NB4 (cell line): ENCODE data around the gene MAGI1.

ENCODE experiments used
- DNase-seq: peaks from one replicate; pipeline ENCODE4 v3.0.0; 2010; ENCODE audit warnings: low read depth
- H3K4me3 ChIP-seq: one replicate; pipeline ENCODE4 v1.5.1; 2011; ENCODE audit warnings: mild to moderate bottlenecking, low read depth, low read length, moderate library complexity
- MYC ChIP-seq: IDR thresholded peaks from 2 replicates; pipeline ENCODE4 v1.6.1; 2011; ENCODE audit warnings: low read depth, low read length
- POLR2A ChIP-seq: IDR thresholded peaks from 2 replicates; pipeline ENCODE4 v1.6.1; 2011; ENCODE audit warnings: mild to moderate bottlenecking; ENCODE audit not compliant: insufficient read length; ENCODE audit errors: extremely low read depth
- TF ChIP-seq, protein P1 (sequence below): IDR thresholded peaks from one replicate; pipeline ENCODE4 v1.5.1; 2012; ENCODE audit warnings: low read depth, low read length
- TF ChIP-seq, protein P2 (sequence below): IDR thresholded peaks from 2 replicates; pipeline ENCODE4 v1.6.1; 2011; ENCODE audit warnings: low read depth, low read length

The MAGI1 gene

DNA sequence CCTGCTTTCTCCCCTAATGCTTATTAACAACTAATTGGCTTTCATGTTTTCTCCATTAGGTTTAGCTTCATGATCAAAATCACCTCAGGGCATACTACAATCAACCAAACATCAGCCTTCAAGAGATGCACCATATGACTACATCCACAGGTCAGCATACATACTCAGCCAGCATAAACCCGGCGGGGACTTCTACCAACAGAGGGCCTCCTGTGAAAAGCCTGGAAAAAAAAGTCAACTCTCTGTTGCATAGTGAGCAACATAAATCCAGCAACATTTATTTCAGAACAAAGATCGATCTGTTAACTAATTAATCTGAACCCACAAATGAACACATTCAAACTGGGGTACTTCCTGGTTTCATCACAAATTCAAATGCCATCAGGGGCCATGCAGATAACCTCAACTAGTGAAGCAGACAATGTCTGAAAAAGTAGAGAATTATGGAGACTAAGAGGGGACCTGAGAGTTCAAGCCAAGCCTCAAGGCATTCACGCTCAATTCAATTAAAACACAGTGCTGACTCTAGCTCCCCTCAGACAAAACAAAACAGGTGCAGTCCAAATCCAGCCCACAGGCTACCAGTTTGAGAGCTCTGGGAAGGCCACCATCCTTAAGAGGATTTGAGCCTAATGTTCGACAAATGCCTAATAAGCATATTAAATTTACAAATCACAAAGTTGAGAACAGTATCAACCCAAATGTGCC is 124.5 kb downstream of the MAGI1 start:
- no peak overlapping the region for H3K4me3 ChIP-seq
- TF ChIP-seq, protein P1, sequence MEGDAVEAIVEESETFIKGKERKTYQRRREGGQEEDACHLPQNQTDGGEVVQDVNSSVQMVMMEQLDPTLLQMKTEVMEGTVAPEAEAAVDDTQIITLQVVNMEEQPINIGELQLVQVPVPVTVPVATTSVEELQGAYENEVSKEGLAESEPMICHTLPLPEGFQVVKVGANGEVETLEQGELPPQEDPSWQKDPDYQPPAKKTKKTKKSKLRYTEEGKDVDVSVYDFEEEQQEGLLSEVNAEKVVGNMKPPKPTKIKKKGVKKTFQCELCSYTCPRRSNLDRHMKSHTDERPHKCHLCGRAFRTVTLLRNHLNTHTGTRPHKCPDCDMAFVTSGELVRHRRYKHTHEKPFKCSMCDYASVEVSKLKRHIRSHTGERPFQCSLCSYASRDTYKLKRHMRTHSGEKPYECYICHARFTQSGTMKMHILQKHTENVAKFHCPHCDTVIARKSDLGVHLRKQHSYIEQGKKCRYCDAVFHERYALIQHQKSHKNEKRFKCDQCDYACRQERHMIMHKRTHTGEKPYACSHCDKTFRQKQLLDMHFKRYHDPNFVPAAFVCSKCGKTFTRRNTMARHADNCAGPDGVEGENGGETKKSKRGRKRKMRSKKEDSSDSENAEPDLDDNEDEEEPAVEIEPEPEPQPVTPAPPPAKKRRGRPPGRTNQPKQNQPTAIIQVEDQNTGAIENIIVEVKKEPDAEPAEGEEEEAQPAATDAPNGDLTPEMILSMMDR, result no peak
- TF ChIP-seq MYC (no peak), POLR2A (no peak)
- TF ChIP-seq, protein P2, sequence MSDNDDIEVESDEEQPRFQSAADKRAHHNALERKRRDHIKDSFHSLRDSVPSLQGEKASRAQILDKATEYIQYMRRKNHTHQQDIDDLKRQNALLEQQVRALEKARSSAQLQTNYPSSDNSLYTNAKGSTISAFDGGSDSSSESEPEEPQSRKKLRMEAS, result no peak
- no peak for DNase-seq

DNA sequence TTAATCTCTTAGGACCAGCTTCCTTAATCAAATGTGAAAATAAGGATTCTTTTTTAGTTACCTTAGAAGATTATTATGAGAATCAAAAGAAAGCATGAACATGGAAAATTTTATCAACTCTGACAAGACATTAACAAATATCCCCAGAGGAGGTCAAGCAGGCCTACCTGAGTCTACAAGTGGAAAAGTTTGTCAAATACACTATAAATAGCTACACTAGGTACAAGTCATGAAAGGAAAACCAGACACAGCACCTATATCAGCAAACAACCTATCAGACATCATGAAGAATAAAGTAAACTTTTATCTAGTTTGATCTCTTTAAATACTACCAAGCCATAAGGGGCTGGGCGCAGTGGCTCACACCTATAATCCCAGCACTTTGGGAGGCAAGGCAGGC is 126.1 kb downstream of the MAGI1 start:
- TF ChIP-seq, protein P1, result no peak
- TF ChIP-seq POLR2A, result no peak
- no peak for TF ChIP-seq MYC
- TF ChIP-seq, protein P2, result no peak

DNA sequence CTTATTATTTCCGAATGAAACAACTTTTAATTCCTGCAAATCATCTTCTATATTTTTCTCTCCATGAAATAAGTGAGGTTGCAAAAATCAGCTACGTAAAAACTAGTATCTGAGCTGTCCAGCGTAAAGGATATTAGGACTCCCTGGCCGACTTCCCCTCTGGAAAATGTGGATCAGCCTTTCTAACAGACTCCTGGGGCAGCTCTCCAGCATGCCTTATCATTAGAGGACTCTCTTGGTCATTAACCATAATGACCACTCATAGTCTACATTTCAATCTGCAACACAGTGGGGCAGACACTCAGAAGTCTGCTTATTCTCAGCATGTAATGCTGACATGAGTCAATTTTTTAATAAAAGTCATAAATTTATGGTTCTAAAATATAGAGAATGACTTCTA is 130.1 kb downstream of the MAGI1 start:
- TF ChIP-seq, protein P1, result no peak
- TF ChIP-seq MYC (no peak), POLR2A (no peak)
- TF ChIP-seq, protein P2, result no peak
- DNase-seq, result no peak
- no peak overlapping the region for H3K4me3 ChIP-seq

More for the DNA sequence above, 126.1 kb downstream of the MAGI1 start:
- no peak for DNase-seq
- H3K4me3 ChIP-seq, result no peak overlapping the region

DNA sequence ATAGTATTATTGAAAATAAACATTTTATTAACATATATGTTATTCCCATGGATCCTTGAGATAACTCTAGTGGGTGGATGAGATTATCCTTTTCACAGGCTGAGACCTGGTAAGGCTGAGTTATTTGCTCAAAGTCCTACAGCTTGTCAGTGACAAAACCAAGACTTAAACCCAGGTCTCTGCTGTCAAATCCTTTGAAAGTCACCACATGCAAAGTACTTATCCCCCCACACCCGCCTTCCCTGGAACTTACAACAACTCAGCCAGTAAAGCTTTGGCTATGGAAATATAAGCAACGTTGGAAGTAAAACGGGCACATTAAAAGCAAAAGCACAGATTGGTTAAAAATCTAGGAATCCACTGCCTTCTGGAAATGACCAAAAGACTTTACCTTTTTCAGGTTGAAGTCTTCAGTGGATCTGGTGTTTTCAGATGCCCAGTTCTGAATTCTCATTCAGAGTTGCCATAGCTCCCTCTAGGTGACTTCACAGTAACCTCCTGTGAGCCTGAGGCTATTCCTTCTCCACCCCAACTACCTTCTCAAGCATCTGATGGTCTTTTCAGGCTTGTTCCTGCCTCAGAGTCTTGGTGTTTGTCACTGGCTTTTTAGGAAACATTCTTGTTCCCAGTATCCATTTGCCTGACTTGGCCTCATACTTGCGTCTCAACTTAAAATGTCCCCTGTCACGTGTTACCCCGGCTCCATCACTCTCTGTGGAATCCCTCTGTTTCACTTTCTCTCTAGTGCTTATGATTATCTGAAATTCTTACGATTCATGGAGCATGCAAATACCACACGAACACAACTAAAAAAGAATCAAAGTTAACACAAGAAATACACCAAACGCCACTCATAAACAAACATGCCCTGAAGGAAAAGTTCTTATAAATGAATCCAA is 131.2 kb downstream of the MAGI1 start:
- TF ChIP-seq, protein P2, result no peak
- no peak for TF ChIP-seq POLR2A
- TF ChIP-seq, protein P1, result no peak
- TF ChIP-seq MYC, result no peak
- H3K4me3 ChIP-seq, result no peak overlapping the region
- no peak for DNase-seq

DNA sequence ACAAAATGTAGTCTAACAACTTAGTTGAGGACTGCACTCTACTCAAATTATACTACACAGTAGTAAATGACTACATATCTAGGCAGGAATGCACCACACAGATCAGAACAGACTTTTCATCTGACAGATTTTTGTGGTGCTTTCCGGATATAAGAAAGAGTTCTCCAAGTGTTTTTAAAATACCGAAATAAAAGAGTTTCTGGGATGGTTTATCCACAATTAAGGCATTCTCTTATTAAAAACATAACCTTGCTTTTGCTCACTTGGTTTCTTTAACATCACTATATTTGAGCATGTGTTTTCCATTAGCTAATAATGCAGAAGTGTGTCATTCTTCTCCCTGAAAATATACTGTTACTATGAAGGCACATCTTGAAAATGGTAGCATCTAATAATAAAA is 132.9 kb downstream of the MAGI1 start:
- H3K4me3 ChIP-seq, result no peak overlapping the region
- no peak for DNase-seq
- TF ChIP-seq POLR2A (no peak), MYC (no peak)
- TF ChIP-seq, protein P2, result no peak

DNA sequence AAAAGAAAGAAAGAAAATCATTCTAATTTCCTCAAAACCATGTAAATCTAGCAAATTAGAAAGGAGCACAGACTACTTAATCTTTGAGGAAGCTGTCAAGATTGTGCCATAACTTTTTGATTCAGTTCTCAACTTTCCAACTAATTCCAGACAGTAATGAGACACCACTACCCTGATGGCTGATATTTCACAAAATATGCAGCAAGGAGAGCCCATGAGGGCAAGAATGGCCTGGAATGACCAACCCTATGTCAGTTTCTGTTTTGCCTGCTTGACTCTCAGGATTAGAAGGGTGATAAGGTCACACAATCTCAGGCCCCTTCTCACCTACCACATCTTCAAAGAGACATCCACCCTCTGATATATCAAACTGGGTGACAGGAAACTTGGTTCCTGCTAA is 134.7 kb downstream of the MAGI1 start:
- DNase-seq, result no peak
- TF ChIP-seq MYC, result no peak
- TF ChIP-seq, protein P2, result no peak
- TF ChIP-seq, protein P1, result no peak
- no peak for TF ChIP-seq POLR2A
- no peak overlapping the region for H3K4me3 ChIP-seq
